ENCODE results near the gene PODNL1. TPM values are rescaled to one million over a fixed set of nuclear protein-coding genes. Genes with fewer than 3 reads are reported as not detected.

Gene PODNL1
- total and polyA plus RNA-seq, 2 experiments from 2014 or later: 0.24 TPM; not detected in 1

DNA sequence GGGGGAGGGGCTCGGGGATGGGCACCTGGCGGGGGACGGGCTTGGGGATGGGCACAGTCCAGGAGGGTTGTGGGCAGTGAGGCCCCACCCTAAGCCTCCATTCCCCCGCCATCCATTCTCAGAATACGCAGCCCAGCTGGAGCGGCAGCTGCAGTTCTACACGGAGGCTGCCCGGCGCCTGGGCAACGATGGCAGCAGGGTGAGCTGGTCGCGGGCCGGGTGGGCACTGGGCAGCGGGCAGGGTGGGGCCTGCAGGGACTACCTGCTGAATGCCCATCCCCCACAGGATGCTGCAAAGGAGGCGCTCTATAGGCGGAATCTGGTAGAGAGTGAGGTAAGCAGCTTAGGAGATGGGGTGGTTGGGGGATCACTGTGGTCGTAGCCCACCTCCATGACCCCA, 8.3 kb downstream of the PODNL1 start (continued):
- TF ChIP-seq, protein P1, sequence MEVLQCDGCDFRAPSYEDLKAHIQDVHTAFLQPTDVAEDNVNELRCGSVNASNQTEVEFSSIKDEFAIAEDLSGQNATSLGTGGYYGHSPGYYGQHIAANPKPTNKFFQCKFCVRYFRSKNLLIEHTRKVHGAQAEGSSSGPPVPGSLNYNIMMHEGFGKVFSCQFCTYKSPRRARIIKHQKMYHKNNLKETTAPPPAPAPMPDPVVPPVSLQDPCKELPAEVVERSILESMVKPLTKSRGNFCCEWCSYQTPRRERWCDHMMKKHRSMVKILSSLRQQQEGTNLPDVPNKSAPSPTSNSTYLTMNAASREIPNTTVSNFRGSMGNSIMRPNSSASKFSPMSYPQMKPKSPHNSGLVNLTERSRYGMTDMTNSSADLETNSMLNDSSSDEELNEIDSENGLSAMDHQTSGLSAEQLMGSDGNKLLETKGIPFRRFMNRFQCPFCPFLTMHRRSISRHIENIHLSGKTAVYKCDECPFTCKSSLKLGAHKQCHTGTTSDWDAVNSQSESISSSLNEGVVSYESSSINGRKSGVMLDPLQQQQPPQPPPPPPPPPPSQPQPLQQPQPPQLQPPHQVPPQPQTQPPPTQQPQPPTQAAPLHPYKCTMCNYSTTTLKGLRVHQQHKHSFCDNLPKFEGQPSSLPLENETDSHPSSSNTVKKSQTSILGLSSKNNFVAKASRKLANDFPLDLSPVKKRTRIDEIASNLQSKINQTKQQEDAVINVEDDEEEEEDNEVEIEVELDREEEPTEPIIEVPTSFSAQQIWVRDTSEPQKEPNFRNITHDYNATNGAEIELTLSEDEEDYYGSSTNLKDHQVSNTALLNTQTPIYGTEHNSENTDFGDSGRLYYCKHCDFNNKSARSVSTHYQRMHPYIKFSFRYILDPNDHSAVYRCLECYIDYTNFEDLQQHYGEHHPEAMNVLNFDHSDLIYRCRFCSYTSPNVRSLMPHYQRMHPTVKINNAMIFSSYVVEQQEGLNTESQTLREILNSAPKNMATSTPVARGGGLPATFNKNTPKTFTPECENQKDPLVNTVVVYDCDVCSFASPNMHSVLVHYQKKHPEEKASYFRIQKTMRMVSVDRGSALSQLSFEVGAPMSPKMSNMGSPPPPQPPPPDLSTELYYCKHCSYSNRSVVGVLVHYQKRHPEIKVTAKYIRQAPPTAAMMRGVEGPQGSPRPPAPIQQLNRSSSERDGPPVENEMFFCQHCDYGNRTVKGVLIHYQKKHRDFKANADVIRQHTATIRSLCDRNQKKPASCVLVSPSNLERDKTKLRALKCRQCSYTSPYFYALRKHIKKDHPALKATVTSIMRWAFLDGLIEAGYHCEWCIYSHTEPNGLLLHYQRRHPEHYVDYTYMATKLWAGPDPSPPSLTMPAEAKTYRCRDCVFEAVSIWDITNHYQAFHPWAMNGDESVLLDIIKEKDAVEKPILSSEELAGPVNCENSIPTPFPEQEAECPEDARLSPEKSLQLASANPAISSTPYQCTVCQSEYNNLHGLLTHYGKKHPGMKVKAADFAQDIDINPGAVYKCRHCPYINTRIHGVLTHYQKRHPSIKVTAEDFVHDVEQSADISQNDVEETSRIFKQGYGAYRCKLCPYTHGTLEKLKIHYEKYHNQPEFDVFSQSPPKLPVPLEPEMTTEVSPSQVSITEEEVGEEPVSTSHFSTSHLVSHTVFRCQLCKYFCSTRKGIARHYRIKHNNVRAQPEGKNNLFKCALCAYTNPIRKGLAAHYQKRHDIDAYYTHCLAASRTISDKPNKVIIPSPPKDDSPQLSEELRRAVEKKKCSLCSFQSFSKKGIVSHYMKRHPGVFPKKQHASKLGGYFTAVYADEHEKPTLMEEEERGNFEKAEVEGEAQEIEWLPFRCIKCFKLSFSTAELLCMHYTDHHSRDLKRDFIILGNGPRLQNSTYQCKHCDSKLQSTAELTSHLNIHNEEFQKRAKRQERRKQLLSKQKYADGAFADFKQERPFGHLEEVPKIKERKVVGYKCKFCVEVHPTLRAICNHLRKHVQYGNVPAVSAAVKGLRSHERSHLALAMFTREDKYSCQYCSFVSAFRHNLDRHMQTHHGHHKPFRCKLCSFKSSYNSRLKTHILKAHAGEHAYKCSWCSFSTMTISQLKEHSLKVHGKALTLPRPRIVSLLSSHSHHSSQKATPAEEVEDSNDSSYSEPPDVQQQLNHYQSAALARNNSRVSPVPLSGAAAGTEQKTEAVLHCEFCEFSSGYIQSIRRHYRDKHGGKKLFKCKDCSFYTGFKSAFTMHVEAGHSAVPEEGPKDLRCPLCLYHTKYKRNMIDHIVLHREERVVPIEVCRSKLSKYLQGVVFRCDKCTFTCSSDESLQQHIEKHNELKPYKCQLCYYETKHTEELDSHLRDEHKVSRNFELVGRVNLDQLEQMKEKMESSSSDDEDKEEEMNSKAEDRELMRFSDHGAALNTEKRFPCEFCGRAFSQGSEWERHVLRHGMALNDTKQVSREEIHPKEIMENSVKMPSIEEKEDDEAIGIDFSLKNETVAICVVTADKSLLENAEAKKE (CRISPR knock-in tag; IDR thresholded peaks at IDR 0.05): no peak

DNA sequence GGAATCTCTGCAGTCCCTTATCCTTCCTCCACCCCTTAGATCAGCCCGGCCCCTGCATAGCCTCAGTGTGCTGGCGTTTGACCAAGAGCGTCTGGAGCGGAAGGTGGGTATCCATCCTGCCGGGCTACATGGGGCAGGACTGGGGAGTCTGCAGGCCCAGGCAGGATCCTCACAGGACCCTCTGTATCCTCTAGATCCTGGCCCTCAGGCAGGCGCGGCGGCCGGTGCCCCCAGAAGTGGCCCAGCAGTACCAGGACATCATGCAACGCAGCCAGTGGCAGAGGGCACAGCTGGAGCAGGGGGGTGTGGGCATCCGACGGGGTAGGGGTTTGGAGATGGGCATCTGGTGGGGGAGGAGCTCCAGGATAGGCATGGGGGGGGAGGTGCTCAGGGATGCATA, 8.9 kb downstream of the PODNL1 start:
- no peak for DNase-seq (ENCODE audit: low spot score)
- no peak overlapping the region; the same call in 1 of the 2 replicates for H3K27ac Mint-ChIP-seq
- H3K27ac ChIP-seq (ENCODE audit: low read depth): no peak overlapping the region
- peaks cover 27% of the 10 kb centered on the region for H3K36me3 Mint-ChIP-seq (ENCODE audit: low read depth)
- no peaks in the 10 kb centered on the region; the same call in 1 of the 2 replicates for H3K4me1 ChIP-seq (ENCODE audit: insufficient read depth)
- ATAC-seq: no peak
- H3K36me3 ChIP-seq (ENCODE audit: insufficient read depth): 0 out of 2 replicates have a peak, but pooled peaks cover 7% of the 10 kb centered on the region
- no peak overlapping the region for H3K4me3 Mint-ChIP-seq
- H2AFZ ChIP-seq: no peak overlapping the region
- H3K9me2 ChIP-seq (ENCODE audit: insufficient read depth): no peaks in the 10 kb centered on the region
- peaks cover 6% of the 10 kb centered on the region; the same call in 1 of the 2 replicates for H3F3A ChIP-seq (replicated peaks; ENCODE audit: low read depth)
- H4K20me1 ChIP-seq (replicated peaks; ENCODE audit: insufficient read depth): no peaks in the 10 kb centered on the region; the same call in 1 of the 2 replicates
- no peak overlapping the region for H3K4me3 ChIP-seq
- peaks cover 3% of the 10 kb centered on the region for H3K27me3 Mint-ChIP-seq (ENCODE audit: insufficient read depth, low read depth, poor library complexity)
- no peak overlapping the region for H3K4me2 ChIP-seq
- H3K79me2 ChIP-seq (replicated peaks; ENCODE audit: insufficient read depth): no peaks in the 10 kb centered on the region
- H3K4me1 Mint-ChIP-seq: peaks cover 10% of the 10 kb centered on the region
- no peaks in the 10 kb centered on the region for H3K27me3 ChIP-seq (ENCODE audit: insufficient read depth)
- H3K9me3 Mint-ChIP-seq: no peaks in the 10 kb centered on the region; the same call in 2 of the 3 replicates
- TF ChIP-seq EZH2phosphoT487 (IDR thresholded peaks at IDR 0.05; ENCODE audit: unreplicated experiment) (no peak), STAT1 (IDR thresholded peaks at IDR 0.05; ENCODE audit: unreplicated experiment) (no peak), CREB1 (CRISPR knock-in tag; IDR thresholded peaks at IDR 0.05; ENCODE audit: low read depth) (no peak), ZNF114 (CRISPR knock-in tag; IDR thresholded peaks at IDR 0.05) (no peak), JUNB (IDR thresholded peaks at IDR 0.05; ENCODE audit: unreplicated experiment) (no peak), POLR2AphosphoS5 (IDR thresholded peaks at IDR 0.05; ENCODE audit: low read depth) (no peak), ZNF331 (CRISPR knock-in tag; IDR thresholded peaks at IDR 0.05; ENCODE audit: low read depth) (no peak)
- TF ChIP-seq, protein P2, sequence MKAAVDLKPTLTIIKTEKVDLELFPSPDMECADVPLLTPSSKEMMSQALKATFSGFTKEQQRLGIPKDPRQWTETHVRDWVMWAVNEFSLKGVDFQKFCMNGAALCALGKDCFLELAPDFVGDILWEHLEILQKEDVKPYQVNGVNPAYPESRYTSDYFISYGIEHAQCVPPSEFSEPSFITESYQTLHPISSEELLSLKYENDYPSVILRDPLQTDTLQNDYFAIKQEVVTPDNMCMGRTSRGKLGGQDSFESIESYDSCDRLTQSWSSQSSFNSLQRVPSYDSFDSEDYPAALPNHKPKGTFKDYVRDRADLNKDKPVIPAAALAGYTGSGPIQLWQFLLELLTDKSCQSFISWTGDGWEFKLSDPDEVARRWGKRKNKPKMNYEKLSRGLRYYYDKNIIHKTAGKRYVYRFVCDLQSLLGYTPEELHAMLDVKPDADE (IDR thresholded peaks at IDR 0.05): no peak
- TF ChIP-seq, protein P3, sequence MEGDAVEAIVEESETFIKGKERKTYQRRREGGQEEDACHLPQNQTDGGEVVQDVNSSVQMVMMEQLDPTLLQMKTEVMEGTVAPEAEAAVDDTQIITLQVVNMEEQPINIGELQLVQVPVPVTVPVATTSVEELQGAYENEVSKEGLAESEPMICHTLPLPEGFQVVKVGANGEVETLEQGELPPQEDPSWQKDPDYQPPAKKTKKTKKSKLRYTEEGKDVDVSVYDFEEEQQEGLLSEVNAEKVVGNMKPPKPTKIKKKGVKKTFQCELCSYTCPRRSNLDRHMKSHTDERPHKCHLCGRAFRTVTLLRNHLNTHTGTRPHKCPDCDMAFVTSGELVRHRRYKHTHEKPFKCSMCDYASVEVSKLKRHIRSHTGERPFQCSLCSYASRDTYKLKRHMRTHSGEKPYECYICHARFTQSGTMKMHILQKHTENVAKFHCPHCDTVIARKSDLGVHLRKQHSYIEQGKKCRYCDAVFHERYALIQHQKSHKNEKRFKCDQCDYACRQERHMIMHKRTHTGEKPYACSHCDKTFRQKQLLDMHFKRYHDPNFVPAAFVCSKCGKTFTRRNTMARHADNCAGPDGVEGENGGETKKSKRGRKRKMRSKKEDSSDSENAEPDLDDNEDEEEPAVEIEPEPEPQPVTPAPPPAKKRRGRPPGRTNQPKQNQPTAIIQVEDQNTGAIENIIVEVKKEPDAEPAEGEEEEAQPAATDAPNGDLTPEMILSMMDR (conservative IDR thresholded peaks at IDR 0.05; ENCODE audit: low read depth in 2 of 2): no peak
